RPMI7951 (cell line): ENCODE results near the gene NOD1. TPM values are rescaled to one million over a fixed set of nuclear protein-coding genes. Genes with fewer than 3 reads are reported as not detected.
A peak's percentile ranks its signal among the peaks of the same experiment; 100 is the strongest.
"Not testable (repeated sequence)": the region's sequence is repeated elsewhere in the genome, so short reads cannot be mapped to it uniquely, and the experiment has no call there.

Experiments used
- DNase-seq: peaks from one replicate; pipeline ENCODE4 v3.0.0-alpha.2; 2012; ENCODE audit warnings: low read depth
- total RNA-seq: library from RNA; depleted of rRNA; stranded (reverse); fragments of >200 nt; shearing (Covaris generic); gene quantifications from 2 replicates; pipeline ENCODE4 v1.2.3, GENCODE V29; 2014; rRNA removed

The NOD1 gene
- total RNA-seq, 1 experiment from 2014 or later = 9.1 TPM

- peak; percentile 86 for DNase-seq
Measured at GRCh38 chr7:30412782-30413504, 65.6 kb downstream of the NOD1 start.

GRCh38 chr7:30411897-30412296, 66.7 kb downstream of the NOD1 start:
- DNase-seq = no peak

GRCh38 chr7:30411173-30411572, 67.4 kb downstream of the NOD1 start:
- DNase-seq = no peak

- peak; percentile 26 for DNase-seq
Measured at GRCh38 chr7:30406664-30407425, 71.7 kb downstream of the NOD1 start.

GRCh38 chr7:30405179-30405578, 73.4 kb downstream of the NOD1 start:
- DNase-seq = no peak

- DNase-seq = peak; percentile 17
Measured at GRCh38 chr7:30403477-30403876, 75.1 kb downstream of the NOD1 start.

GRCh38 chr7:30396389-30396788, 82.2 kb downstream of the NOD1 start:
- DNase-seq = no peak

GRCh38 chr7:30395676-30396075, 82.9 kb downstream of the NOD1 start:
- no peak for DNase-seq

- no peak for DNase-seq
Measured at GRCh38 chr7:30391806-30392205, 86.8 kb downstream of the NOD1 start.

GRCh38 chr7:30390736-30391636, 87.6 kb downstream of the NOD1 start:
- no peak for DNase-seq

GRCh38 chr7:30389791-30390190, 88.8 kb downstream of the NOD1 start:
- DNase-seq = no peak

GRCh38 chr7:30382607-30383006, 96.0 kb downstream of the NOD1 start:
- DNase-seq = no peak

GRCh38 chr7:30380824-30381223, 97.8 kb downstream of the NOD1 start:
- DNase-seq = not testable (repeated sequence)

GRCh38 chr7:30380294-30380693, 98.3 kb downstream of the NOD1 start:
- no peak for DNase-seq

- no peak for DNase-seq
Measured at GRCh38 chr7:30379741-30380140, 98.8 kb downstream of the NOD1 start.

GRCh38 chr7:30379131-30379530, 99.5 kb downstream of the NOD1 start:
- DNase-seq = peak; percentile 3

GRCh38 chr7:30378275-30378674, 100.3 kb downstream of the NOD1 start:
- DNase-seq = no peak

Other genes with a start within 250 kb of the NOD1 start
- gene ZNRF2, start 194.2 kb downstream of the NOD1 start, total RNA-seq = 15.1 and 18.8 TPM in 2 replicates
- 98.3 and 113 TPM in 2 replicates for gene GGCT, start 26.0 kb upstream of the NOD1 start, total RNA-seq
- gene GARS1, start 116.1 kb upstream of the NOD1 start, total RNA-seq = 159 and 219 TPM in 2 replicates
- gene CRHR2, start 203.7 kb upstream of the NOD1 start, total RNA-seq = not detected in 2 replicates